D341Med (cell line): ENCODE data around the gene INSL4.
A peak's percentile ranks its signal among the peaks of the same experiment; 100 is the strongest.

Source experiments
- DNase-seq: peaks from one replicate; pipeline ENCODE4 v3.0.0; 2012; ENCODE audit warnings: low spot score

INSL4 gene

DNA sequence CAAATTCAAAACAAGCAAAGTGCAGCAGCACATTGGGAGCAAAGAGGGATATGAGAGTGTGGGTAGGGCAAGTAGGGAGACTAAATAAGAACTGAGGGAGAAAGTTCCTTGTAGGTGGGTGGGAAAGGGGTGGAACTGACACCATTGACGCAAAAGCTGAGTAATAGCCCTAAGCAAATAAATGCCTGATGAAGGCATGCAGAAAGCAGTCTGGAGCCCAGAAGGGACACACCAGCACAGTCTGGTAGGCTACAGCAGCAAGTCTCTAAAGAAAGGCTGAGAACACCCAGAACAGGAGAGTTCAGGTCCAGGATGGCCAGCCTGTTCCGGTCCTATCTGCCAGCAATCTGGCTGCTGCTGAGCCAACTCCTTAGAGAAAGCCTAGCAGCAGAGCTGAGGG, at the start of gene INSL4:
TSS of gene INSL4 (plus strand) at position 208 of the 400 bp plus-strand sequence. CDS start at position 313, 105 bp downstream.
- DNase-seq: no peak

DNA sequence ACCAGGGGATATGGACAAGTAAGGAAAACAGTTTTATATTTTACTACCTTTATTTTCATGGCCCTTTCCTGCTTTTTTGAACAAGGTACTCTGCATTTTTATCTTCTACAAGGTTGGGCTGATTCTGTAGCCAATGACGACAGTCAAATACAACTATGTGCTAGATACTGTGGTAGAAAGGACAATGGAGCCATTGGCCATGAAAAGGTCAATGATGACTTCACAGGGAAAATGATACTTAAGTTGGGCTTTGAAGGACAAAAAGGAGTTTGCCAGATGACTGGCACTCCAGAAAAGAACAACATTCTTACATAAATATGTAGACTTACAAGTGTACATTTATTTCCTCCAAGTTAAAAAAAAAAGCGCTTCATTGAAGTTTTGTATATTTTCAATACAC, 46.4 kb upstream of the INSL4 start:
- DNase-seq: no peak

- DNase-seq: peak; percentile 20
Measured at GRCh38 chr9:5185220-5185840, 45.9 kb upstream of the INSL4 start, which contains the start of gene INSL6. Gene INSL6, minus strand, starts transcription at chr9:5185639. Its CDS starts 37 bp downstream, at chr9:5185602.

DNA sequence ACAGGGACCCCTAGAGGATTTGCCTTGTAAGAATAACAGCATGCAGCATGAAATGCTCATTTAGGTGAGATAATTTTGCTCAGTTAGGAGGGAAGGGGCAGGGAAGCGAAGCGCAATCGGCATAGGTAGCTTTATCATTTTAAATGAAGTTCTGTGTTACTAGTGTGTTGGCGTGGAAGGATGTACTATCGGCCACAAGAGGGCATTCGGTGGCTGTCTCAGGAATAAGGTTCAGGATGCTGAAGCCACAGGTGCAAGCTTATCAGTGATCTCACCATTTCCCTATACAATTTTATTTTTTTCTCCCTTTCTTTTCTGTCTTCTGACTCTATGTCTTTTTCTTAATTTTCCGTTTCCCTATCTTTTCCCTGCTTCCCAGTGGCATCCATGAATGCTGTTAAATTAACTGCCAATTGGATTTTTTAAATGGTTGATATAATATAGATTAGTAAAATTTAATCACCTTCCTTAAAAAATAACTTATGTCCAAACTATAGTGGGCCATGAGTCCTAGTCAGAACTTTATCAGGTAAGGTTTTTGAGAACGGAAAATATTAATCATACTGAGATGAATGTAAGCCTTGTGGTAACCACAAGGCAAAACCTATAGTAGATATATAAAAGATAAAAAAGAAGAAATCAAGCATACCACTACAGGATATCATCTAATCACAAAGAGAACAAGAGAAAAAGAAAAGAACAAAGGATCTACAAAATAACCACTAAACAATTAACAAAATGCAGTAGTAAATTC, 44.6 kb upstream of the INSL4 start:
- peak; percentile 74 for DNase-seq

GRCh38 chr9:5188060-5188984, 42.9 kb upstream of the INSL4 start:
- DNase-seq: no peak

GRCh38 chr9:5191985-5192384, 39.2 kb upstream of the INSL4 start:
- no peak for DNase-seq

DNA sequence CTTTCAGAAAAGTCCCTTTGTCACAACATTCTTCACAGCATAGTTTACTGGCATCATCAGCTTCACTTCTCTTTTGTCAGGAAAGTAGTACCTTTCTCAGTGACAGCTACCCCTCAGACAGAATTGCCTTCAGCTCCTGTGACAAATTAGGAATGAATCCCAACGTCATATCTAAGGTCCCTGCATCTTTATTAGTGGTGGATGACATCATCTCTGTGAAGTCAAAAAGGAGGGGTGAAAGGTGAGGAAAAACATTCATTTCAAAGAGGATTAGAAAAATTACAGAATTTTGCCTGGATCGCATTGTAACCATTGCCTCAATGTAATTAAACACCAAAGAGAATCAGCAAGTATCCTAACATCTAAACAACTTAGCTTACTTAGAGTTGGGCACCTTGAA, 37.9 kb upstream of the INSL4 start:
- no peak for DNase-seq

DNA sequence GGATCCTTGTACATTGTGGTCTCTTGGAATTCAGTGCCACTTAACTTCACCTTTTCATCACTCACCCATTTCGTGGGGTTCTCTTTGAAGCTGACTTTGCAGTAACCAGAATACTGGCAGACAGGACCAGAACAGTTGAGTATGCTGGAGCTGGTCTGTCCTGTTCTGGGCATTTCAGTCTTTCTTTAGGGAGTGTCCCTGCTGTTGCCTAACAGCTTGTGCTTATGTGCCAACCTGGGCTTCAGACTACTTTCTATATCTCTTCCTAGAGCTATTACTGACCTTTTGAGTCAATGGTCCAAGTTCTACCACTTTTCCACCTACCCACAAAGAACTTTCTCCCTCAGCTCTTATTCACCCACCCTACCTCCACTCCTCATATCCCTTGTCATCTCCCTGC, 35.8 kb upstream of the INSL4 start:
- DNase-seq: no peak

DNA sequence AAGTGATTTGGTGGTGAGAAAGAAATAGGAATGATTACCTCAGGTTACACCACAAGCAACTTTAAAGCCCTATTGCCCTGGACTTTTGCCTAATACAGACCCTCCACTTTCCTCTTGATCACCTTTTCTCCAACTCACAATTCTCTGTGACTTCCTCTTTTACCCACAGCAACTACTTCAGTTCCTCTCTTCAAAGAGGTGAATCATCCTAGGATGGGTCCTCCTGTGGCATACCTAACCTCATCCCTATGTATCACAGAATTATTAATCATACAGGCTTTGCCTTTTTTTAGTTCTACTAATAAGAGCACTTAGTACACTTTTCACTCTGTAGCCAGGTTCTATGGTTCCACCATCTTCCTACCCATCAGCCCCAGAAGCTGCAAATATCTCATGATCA, 26.1 kb upstream of the INSL4 start:
- no peak for DNase-seq

- DNase-seq: no peak
Measured at GRCh38 chr9:5230554-5230953, 665 bp upstream of the INSL4 start.

DNA sequence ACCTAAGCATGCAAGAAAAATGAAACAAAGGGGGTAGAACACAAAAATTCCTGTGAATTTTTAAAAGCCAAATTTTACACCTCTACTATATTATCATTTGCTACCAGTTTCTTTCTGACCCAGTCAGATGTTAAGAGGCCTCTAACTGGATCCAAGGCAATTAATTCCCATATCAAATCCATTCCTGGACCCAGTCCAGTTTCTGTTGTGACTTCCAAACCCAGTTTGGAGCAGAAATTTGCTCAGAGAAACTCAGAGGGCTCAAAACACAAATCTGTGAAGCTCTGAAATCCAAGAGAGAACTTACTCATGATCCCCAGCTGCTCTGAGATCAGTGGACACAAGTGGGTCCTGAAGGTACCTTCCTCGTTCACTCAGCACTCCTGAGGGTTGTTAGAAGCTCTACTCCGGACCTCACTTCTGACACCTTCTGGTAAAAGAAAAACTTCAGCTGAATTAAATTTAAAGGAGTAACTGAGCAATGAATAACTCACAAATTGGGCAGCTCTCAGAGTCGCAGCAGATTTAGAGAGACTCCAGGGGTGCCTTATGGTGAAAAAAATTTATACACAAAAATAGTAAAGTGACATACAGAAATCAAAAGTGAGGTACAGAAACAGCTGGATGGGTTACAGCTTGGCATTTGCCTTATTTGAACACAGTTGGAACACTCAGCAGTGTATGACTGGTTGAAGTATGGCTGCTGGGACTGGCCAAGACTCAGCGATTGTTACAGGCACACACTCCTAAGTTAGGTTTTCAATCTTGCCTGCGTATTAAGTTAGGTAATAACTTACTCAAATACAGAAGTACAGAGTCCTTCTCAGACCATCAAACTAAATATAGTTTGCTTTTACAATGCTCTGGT, 32.4 kb downstream of the INSL4 start:
- DNase-seq: no peak

DNA sequence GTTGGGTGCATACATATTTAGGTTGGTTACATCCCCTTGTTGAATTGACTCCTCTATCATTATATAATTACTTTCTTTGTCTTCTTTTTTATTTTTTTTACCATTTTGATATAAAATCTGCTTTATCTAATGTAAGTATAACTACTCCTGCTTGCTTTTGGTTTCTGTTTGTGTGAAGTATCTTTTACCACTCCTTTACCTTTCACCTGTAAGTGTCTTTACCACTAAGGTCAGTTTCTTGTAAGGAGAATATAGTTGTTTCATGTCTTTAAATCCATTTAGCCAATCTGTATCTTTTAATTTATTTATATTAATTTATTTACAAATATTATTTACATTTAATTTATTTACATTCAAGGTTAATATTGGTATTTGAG, 33.0 kb downstream of the INSL4 start:
- no peak for DNase-seq

DNA sequence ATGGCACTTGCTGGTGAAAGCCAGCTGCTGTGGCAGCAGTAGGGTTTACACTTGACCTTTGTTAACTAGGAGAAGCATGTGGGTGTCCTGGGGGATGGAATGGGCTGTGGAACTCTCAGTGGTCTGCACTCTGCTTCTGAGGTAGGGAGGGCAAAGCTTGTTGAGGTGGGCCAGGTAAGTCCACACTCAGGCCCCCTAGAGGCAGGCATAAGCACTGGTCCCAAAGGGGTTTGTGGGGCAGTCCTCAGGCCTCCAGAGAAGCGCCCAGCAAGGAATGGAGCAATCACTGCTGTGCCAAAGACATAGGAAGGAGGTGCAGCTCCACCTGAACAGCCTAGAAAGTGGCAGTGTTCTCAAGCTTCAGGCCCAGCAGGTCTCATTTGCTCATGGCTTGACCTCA, 34.7 kb downstream of the INSL4 start:
- no peak for DNase-seq

- no peak for DNase-seq
Measured at GRCh38 chr9:5269249-5269715, 38.1 kb downstream of the INSL4 start.

DNA sequence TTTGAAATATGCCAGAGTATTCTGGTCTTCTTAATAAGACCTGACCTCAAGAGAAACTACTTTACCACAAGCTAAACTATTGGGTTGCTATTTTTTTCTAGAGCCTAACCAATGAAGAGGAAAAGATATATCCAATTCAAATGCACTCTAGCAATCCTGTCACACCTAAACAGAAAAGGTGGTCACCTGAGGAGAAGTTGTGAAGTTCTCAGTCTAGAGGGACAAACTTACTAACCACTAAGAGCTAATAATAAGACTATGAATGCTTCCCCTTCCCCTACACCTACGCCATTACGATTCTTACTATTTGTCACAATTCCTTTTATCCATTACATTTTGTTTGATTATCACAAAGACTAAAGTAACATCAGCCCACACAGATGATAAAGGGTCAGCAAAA, 43.6 kb downstream of the INSL4 start:
- no peak for DNase-seq

DNA sequence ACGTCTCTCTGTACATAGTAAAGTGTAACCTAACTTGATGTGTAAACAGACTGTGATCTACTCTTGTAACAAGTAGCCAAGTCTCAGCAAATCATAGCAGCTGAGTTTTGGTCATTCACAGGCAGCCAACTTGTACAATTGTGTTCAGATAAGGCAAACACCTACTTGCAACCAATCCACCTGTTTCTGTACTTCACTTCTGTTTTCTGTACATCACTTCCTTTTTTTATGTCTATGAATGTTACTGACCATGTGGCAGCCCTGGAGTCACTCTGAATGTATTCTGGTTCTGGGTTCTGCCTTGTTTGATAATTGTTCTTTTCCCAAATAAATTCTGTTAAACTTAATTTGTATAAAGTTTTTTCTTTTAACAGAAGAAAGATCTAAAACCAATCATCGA, 47.3 kb downstream of the INSL4 start:
- no peak for DNase-seq
